ENCODE data around the gene PCYT1A. TPM values are rescaled to one million over a fixed set of nuclear protein-coding genes. Genes with fewer than 3 reads are reported as not detected.

PCYT1A gene
- total and polyA plus RNA-seq, 2 of the 13 experiments (the other 11 are each of a cell fraction or from before 2014, with no cell fraction given) = 26.4 to 45.3 TPM

DNA sequence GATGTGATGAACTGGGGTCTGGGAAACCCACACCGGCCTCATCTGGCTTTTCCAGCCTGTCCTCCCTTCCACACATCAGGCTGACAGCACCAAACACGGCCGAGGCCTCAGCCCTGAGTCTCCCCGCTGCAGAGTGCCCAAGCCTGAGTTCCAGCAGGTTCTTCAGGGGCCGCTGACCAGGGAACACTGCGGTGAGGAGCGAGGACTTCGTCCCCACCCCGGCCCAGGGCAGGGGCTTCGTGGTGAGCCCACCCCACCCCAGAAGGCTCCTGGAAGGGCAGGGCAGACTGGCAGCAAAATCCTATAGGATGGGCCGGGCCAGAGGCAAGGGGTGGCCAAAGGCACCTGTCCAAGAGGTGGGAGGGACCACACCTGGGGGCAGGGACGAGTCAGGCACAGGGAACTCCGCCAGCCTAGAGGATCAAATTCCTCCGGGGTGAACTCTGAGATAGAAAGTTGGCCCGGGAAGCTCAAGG, 71.4 kb downstream of the PCYT1A start, which contains the start of gene SLC51A (continued):
- TF ChIP-seq, protein P1, sequence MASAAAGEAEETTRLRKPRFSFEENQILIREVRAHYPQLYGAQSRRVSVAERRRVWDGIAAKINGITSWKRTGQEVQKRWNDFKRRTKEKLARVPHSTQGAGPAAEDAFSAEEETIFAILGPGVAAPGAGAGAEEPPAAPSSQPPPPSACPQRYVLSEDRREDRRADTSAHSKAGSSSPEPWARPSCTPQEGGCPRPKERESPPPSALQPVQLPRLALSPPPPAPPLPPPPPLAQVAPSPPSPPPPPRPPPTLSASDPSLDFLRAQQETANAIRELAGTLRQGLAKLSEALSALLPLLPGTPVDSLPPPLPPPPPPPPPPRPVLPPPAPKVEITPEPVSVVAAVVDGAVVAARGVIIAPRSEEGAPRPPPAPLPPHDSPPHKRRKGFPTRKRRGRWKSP (CRISPR knock-in tag; IDR thresholded peaks at IDR 0.05) = no peak
- TF ChIP-seq ZNF709 (CRISPR knock-in tag; IDR thresholded peaks at IDR 0.05) = 0 out of 2 replicates have a peak, but pooled peaks have one; percentile 17
- no peak for TF ChIP-seq MATR3 (CRISPR knock-in tag; IDR thresholded peaks at IDR 0.05)
- TF ChIP-seq HIVEP1 (CRISPR knock-in tag; IDR thresholded peaks at IDR 0.05) = peak; percentile 62
- peak; percentile 43; the same call in 1 of the 2 replicates for TF ChIP-seq NFKB2 (CRISPR knock-in tag; IDR thresholded peaks at IDR 0.05; ENCODE audit: borderline replicate concordance)
- 0 out of 2 replicates have a peak, but pooled peaks have one; percentile 5 for TF ChIP-seq MIXL1 (CRISPR knock-in tag; IDR thresholded peaks at IDR 0.05)
- peak; percentile 44 for TF ChIP-seq ZFX (CRISPR knock-in tag; IDR thresholded peaks at IDR 0.05; ENCODE audit: low read depth)
- TF ChIP-seq, protein P2, sequence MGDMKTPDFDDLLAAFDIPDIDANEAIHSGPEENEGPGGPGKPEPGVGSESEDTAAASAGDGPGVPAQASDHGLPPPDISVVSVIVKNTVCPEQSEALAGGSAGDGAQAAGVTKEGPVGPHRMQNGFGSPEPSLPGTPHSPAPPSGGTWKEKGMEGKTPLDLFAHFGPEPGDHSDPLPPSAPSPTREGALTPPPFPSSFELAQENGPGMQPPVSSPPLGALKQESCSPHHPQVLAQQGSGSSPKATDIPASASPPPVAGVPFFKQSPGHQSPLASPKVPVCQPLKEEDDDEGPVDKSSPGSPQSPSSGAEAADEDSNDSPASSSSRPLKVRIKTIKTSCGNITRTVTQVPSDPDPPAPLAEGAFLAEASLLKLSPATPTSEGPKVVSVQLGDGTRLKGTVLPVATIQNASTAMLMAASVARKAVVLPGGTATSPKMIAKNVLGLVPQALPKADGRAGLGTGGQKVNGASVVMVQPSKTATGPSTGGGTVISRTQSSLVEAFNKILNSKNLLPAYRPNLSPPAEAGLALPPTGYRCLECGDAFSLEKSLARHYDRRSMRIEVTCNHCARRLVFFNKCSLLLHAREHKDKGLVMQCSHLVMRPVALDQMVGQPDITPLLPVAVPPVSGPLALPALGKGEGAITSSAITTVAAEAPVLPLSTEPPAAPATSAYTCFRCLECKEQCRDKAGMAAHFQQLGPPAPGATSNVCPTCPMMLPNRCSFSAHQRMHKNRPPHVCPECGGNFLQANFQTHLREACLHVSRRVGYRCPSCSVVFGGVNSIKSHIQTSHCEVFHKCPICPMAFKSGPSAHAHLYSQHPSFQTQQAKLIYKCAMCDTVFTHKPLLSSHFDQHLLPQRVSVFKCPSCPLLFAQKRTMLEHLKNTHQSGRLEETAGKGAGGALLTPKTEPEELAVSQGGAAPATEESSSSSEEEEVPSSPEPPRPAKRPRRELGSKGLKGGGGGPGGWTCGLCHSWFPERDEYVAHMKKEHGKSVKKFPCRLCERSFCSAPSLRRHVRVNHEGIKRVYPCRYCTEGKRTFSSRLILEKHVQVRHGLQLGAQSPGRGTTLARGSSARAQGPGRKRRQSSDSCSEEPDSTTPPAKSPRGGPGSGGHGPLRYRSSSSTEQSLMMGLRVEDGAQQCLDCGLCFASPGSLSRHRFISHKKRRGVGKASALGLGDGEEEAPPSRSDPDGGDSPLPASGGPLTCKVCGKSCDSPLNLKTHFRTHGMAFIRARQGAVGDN (CRISPR knock-in tag; IDR thresholded peaks at IDR 0.05) = peak; percentile 83
- TF ChIP-seq KMT2A (CRISPR knock-in tag; IDR thresholded peaks at IDR 0.05) = 0 out of 2 replicates have a peak, but pooled peaks have one; percentile 14
- no peak for TF ChIP-seq MTF2 (CRISPR knock-in tag; IDR thresholded peaks at IDR 0.05; ENCODE audit: borderline replicate concordance)
- peak; percentile 96 for TF ChIP-seq ZEB1 (IDR thresholded peaks at IDR 0.05; ENCODE audit: insufficient replicate concordance, low read depth)
- TF ChIP-seq MYC (CRISPR knock-in tag; IDR thresholded peaks at IDR 0.05; ENCODE audit: borderline replicate concordance) = no peak
- TF ChIP-seq ZNF607 (CRISPR knock-in tag; IDR thresholded peaks at IDR 0.05; ENCODE audit: borderline replicate concordance) = peak; percentile 39; the same call in 1 of the 2 replicates
- TF ChIP-seq ZNF451 (CRISPR knock-in tag; IDR thresholded peaks at IDR 0.05) = 0 out of 2 replicates have a peak, but pooled peaks have one; percentile 16
- TF ChIP-seq, protein P3, sequence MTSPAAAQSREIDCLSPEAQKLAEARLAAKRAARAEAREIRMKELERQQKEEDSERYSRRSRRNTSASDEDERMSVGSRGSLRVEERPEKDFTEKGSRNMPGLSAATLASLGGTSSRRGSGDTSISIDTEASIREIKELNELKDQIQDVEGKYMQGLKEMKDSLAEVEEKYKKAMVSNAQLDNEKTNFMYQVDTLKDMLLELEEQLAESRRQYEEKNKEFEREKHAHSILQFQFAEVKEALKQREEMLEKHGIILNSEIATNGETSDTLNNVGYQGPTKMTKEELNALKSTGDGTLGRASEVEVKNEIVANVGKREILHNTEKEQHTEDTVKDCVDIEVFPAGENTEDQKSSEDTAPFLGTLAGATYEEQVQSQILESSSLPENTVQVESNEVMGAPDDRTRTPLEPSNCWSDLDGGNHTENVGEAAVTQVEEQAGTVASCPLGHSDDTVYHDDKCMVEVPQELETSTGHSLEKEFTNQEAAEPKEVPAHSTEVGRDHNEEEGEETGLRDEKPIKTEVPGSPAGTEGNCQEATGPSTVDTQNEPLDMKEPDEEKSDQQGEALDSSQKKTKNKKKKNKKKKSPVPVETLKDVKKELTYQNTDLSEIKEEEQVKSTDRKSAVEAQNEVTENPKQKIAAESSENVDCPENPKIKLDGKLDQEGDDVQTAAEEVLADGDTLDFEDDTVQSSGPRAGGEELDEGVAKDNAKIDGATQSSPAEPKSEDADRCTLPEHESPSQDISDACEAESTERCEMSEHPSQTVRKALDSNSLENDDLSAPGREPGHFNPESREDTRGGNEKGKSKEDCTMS (CRISPR knock-in tag; conservative IDR thresholded peaks at IDR 0.05) = no peak
- peak; percentile 20; the same call in 1 of the 2 replicates for TF ChIP-seq SAP130 (CRISPR knock-in tag; IDR thresholded peaks at IDR 0.05; ENCODE audit: low read depth)
- TF ChIP-seq ZBTB7A (CRISPR knock-in tag; IDR thresholded peaks at IDR 0.05) = peak; percentile 48; the same call in 1 of the 2 replicates
- TF ChIP-seq, protein P4, sequence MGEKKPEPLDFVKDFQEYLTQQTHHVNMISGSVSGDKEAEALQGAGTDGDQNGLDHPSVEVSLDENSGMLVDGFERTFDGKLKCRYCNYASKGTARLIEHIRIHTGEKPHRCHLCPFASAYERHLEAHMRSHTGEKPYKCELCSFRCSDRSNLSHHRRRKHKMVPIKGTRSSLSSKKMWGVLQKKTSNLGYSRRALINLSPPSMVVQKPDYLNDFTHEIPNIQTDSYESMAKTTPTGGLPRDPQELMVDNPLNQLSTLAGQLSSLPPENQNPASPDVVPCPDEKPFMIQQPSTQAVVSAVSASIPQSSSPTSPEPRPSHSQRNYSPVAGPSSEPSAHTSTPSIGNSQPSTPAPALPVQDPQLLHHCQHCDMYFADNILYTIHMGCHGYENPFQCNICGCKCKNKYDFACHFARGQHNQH (CRISPR knock-in tag; IDR thresholded peaks at IDR 0.05) = 0 out of 2 replicates have a peak, but pooled peaks have one; percentile 29
- TF ChIP-seq DMAP1 (CRISPR knock-in tag; IDR thresholded peaks at IDR 0.05) = 0 out of 2 replicates have a peak, but pooled peaks have one; percentile 28
